AG09319 (cell line): ENCODE data around the gene ANKRD30B.
"Not testable (repeated sequence)": the region's sequence is repeated elsewhere in the genome, so short reads cannot be mapped to it uniquely, and the experiment has no call there.

Experiments used
- DNase-seq: peaks from one replicate; pipeline ENCODE4 v3.0.0-alpha.2; 2010; ENCODE audit warnings: low read depth; ENCODE audit errors: extremely low read depth
- TF ChIP-seq, protein P1 (sequence below): IDR thresholded peaks from 2 replicates; pipeline ENCODE4 v1.5.1; 2011; ENCODE audit warnings: low read depth, mild to moderate bottlenecking, inconsistent platforms, low read length, moderate library complexity

ANKRD30B gene

GRCh38 chr18:14859995-14860394 is 112.0 kb downstream of the ANKRD30B start:
- not testable (repeated sequence) for DNase-seq

- not testable (repeated sequence) for DNase-seq
Measured at GRCh38 chr18:14866426-14866825, 118.5 kb downstream of the ANKRD30B start.

DNA sequence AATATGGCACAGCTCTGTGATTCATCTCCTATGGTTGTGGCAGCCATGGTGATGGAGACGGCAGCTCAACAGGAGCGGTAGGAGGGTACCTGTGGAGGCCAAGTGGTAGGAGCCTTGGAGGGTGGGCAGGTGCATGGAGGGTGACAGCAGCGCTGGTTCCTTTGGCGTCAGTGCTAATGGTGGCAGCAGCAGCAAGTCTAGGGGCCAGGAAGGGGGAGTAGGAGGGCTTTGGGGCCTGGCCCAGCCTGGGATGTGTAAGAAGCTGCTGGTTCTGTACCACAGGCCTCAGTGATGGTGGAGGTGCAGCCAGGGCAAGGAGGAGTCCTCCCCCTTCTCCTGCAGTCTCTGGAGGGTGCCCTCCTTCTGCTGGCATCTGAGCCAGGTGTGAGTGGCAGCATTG is 120.0 kb downstream of the ANKRD30B start:
- not testable (repeated sequence) for DNase-seq

GRCh38 chr18:14868825-14869224 is 120.9 kb downstream of the ANKRD30B start:
- TF ChIP-seq, protein P1, sequence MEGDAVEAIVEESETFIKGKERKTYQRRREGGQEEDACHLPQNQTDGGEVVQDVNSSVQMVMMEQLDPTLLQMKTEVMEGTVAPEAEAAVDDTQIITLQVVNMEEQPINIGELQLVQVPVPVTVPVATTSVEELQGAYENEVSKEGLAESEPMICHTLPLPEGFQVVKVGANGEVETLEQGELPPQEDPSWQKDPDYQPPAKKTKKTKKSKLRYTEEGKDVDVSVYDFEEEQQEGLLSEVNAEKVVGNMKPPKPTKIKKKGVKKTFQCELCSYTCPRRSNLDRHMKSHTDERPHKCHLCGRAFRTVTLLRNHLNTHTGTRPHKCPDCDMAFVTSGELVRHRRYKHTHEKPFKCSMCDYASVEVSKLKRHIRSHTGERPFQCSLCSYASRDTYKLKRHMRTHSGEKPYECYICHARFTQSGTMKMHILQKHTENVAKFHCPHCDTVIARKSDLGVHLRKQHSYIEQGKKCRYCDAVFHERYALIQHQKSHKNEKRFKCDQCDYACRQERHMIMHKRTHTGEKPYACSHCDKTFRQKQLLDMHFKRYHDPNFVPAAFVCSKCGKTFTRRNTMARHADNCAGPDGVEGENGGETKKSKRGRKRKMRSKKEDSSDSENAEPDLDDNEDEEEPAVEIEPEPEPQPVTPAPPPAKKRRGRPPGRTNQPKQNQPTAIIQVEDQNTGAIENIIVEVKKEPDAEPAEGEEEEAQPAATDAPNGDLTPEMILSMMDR: peak; percentile 9
- DNase-seq: not testable (repeated sequence)

- DNase-seq: not testable (repeated sequence)
Measured at GRCh38 chr18:14878826-14879225, 130.9 kb downstream of the ANKRD30B start.

DNA sequence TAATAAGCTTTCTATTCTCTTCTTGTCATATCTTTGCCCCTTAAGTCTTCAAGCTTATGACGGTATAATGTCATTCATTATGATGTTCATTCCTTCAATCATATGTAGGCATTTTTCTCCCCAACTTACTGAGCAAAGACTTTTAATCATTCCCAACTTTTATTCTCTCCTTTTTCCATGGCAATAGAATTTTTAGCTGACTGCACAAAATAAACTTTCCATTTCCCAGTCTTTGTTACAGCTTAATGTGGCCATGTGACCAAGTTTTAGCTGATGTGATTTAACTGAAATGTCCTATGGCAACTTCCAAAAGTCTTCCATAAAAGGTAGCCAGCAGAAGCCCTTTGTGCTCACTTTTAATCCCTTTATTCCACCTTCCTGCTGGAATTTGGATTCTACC is 152.5 kb downstream of the ANKRD30B start:
- TF ChIP-seq, protein P1: no peak
- no peak for DNase-seq
